Activated naive CD8-positive, alpha-beta T cell treated with anti-CD3 and anti-CD28 coated beads, Interleukin-2, amount 50 U/mL, for 16 hours (primary cell): ENCODE data around the gene ALDH9A1.

ENCODE experiments used
- DNase-seq: peaks from one replicate; pipeline ENCODE4 v3.0.0-alpha.2; 2020; ENCODE audit warnings: low read depth, low spot score

The ALDH9A1 gene

GRCh38 chr1:165623624-165624023 lies 74.7 kb downstream of the ALDH9A1 start:
- DNase-seq, result no peak

- no peak for DNase-seq
Observed at GRCh38 chr1:165619647-165620151, 78.7 kb downstream of the ALDH9A1 start.

- no peak for DNase-seq
Observed at GRCh38 chr1:165616987-165617546, 81.3 kb downstream of the ALDH9A1 start.

- DNase-seq, result no peak
Observed at GRCh38 chr1:165616054-165616612, 82.2 kb downstream of the ALDH9A1 start.
